Epidermal melanocyte (primary cell): ENCODE data around the gene ABR.
"Not testable (repeated sequence)": the region's sequence is repeated elsewhere in the genome, so short reads cannot be mapped to it uniquely, and the experiment has no call there.

ENCODE experiments used
- DNase-seq: peaks from one replicate; pipeline ENCODE4 v3.0.0; 2011; ENCODE audit warnings: low spot score; ENCODE audit not compliant: insufficient read length

Gene ABR

DNA sequence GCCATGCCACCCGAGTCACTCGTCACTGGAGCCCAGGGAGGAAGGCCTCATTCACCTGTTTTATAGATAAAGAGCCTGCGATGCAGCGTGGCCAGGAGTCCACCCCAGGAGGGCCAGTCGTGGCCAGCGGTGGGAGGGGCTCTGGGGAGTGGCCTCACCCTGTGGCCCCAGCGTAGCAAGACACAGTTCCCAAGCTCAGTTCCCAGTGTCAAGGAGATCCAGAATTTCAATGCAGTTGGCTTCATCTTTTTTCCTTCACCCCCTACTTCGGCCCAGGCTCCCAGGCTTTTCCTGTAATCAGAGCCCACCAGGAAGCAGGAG lies 84.0 kb downstream of the ABR start:
- no peak for DNase-seq

GRCh38 chr17:1095090-1095852 lies 84.5 kb downstream of the ABR start:
- no peak for DNase-seq

DNA sequence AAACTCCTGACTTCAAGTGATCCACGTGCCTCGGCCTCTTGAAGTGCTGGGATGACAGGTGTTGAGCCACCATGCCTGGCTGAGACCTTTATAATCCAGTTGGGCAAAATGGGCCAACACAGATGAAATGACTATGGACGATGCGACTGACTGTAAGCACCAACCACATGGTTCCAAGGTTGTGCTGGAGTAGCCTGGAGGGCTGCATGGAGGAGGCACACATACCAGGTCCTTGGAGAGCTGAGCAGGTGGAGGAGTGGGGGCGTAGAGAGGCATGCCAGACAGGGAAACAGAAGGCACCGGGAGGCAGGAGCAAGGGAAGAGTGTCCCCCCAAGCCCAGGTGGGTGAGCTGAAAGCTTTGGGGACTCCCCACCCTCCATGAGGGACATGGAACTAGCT lies 85.2 kb downstream of the ABR start:
- DNase-seq, result no peak

- no peak for DNase-seq
These were observed 87.9 kb downstream of the ABR start for GRCh38 chr17:1091900-1092299.

GRCh38 chr17:1091190-1091534 lies 88.6 kb downstream of the ABR start:
- DNase-seq, result no peak

GRCh38 chr17:1090465-1091189 lies 89.2 kb downstream of the ABR start:
- DNase-seq, result no peak

DNA sequence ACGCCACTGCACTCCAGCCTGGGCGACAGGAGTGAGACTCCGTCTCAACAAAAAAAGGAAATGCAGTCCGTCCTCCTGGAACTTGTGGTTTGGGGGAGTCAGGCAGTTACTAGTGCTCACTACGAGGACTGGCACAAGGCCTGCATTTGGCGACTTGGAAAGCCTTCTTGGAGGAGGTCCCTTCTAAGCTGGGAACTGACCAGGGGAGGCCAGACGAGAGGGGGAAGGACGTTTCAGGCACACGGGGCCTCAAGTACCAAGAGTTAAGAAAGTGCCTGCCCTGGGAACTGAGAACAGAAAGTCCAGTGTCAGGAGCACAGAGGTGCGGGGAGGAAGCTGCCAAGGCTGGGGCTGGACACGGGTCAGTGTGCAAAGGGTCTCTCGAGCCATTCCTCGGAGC lies 89.9 kb downstream of the ABR start:
- DNase-seq, result no peak

DNA sequence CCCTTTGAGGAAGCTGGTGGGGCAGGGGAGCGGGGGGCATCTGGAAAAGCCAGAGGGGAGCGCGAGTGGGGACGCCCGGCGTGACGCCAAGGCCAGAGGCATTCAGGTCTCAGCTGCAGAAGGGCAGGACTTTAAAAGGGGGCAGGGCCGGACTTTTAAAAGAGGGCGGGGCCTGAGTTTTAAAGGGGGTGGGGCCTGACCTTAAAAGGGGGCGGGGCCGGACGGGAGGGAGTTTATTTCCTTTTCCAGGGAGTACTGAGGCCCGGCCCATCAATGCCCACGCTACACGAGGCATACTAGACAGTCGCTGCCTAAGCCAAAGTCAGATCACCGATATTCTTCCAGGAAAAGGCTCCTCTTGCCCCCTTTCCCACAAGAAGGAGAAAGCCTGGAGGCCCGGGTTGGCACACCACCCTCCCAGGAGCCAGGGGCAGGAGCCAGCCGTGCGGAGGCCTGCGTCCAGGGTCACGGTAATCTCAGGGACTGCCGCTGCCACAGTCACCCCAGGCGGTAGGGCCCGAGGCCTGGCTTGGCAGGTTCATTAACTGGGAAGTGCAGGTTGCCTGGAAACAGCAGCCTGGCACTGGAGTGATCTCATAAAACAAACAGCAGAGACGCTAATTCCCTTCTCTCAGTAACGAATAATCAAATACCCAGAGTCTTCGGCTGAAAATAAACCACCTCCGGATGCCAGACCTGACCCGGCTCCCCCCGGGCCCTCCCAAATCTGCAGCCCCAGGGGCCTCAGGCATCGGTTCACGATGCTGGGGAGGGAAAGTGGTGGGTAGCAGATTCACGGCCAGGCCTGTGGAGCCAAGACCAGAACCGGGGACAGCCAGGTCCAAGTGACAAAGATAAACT lies 92.2 kb downstream of the ABR start:
- no peak for DNase-seq

GRCh38 chr17:1083451-1084187 lies 96.2 kb downstream of the ABR start:
- DNase-seq, result no peak

DNA sequence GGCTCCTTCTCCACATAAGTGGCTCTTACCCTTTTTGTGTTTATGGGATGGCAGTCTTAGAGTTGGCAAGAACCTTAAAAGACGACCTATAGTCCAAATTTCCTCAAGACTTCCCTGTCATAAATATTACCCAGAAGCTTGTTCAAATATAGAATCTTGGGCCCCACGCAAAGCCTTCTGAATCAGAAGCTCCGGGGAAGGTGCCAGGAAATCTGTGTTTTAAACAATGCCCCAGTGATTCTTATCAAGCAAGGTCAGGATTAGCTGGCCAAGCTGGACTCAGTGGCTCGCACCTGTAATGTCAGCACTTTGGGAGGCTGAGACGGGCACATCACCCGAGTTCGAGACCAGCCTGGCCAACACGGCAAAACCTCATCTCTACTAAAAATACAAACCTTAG lies 97.2 kb downstream of the ABR start:
- no peak for DNase-seq

DNA sequence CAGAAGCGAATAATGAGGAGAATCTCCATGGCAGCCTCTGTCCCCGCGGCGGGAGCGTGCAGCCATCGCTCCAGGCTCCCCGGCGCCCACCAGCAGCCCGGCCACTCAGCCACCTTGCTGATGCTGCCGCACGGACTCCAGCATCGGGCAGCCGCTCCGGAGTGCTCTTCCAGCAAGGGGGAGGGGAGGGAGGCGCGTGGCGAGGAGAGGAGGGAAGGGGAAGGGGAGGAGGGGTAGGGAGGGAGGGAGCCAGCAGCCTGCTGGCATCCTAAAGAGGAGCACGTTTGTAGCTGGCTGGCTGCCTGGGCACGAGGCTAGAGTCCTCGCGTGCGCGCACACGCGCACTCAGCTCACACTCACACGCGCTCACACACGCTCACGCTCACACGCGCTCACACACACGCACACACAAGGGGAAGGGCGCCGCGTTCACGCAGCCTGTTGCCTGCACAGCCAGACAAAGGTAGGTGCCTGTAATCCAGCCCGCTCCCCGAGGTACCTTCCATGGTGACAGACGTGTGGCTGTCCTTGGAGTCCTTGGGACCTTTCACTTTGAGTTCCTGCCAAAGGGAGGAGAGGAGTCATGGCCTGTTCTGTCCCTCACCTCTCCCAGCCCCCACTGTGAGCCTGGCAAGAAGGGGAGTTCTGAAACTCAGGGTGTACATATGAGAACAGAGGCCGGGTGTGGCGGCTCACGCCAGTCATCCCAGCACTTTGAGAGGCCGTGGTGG lies 100.8 kb downstream of the ABR start:
- DNase-seq, result no peak

DNA sequence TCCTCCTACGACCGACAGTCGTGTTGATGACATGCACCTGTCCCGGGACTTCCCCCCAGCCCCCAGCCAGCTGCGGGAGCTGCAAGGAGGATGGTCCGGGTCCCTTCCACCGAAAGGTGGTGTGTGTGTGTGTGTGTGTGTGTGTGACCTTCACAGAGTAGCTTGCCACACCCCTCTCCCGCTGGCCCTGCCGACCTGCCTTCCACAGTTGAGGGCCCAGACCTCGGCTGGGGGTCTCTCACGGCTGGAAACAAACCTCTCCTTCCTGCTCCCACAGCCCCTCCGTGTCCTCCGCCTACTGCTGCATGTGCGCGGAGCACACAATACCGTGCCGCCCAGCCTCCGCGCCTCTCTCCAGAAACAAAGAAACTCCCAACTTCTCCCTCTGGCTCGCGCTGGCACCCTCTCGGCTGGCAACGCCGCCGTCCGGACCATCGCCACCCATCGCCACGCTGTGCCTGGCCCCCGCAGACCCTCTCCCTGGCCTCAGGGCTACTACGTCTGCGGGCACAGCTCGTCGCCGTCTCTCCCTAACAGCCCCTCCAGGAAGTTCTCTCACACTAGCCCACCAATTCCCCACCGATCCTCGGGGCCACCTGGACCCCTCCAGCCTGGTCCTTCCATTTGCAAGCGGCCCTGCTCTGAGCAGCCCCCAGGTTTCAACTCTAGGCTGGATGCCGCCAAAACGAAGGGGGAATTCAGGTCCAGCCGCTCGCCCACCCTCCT lies 101.6 kb downstream of the ABR start:
- no peak for DNase-seq

DNA sequence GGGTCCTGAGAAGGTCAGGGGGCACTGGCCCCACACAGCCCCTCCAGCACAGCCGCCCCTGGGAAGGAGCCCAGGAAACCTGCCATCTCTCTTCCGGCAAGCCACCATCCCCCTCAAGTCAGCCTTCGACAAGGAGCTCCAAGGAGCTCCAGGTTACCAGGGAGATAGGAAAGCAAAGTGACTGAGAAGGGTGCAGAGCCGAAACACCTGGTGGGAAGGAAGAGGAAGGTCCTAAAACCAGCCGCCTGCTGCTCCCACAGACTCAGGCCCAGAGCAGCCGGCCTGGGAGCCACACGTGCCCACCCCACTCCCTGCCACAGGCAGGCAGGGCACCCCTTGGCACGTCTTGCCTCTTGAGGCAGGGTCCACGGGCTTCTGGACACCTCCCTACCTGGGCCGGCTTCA lies 102.2 kb downstream of the ABR start:
- DNase-seq, result no peak

- DNase-seq, result no peak
These were observed 102.8 kb downstream of the ABR start for GRCh38 chr17:1076982-1077302.

- no peak for DNase-seq
These were observed 103.3 kb downstream of the ABR start for GRCh38 chr17:1076299-1076981.

DNA sequence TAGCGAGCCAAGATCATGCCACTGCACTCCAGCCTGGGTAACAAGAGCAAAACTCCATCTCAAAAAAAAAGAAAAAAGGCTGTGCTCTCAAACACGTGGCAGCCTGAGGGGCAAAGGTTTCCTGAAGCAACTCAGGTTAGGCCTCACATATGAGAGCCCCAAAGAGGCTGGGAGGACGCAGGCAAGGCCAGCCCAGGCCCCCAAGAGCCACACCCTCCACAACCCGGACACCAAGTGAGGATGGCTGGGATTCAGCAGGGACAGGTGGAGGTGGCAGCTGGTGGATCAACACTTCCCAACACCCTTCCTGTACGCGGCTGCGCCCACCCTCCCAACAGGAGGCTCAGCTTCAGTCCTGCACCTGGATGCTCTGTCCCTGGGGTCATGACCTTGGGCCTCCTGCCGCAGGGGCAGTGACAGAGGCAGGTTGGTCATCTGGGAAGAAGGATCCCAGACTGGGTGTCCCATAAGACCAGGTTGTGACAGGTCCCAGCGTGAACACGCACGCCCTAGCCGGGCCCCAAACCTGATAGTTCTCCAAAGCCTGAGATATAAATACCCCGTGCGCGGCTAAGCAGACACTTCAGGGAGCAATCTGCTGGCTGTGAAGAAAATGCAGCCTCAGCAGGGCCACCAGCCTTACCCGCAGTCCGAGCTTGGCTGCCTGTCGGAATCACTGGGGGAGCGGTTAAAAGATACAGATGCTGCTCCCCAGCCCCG lies 104.7 kb downstream of the ABR start:
- DNase-seq, result no peak

DNA sequence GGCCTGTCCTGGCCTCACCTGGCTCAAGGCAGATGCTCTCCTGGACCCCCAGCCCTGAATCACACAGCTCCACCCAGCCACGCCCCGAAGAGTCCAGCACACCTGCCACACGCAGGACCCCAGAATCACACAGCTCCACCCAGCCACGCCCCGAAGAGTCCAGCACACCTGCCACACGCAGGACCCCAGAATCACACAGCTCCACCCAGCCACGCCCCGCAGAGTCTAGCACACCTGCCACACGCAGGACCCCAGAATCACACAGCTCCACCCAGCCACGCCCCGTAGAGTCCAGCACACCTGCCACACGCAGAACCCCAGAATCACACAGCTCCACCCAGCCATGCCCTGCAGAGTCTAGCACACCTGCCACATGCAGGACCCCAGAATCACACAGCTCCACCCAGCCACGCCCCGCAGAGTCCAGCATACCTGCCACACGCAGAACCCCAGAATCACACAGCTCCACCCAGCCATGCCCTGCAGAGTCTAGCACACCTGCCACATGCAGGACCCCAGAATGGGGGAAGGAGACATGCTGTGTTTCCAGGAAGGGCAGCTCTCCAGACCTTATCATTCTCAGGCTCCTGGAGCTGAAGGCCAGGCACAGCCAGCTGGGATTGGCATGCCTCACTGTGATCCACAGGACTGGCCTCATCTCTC lies 105.7 kb downstream of the ABR start:
- DNase-seq, result not testable (repeated sequence)

DNA sequence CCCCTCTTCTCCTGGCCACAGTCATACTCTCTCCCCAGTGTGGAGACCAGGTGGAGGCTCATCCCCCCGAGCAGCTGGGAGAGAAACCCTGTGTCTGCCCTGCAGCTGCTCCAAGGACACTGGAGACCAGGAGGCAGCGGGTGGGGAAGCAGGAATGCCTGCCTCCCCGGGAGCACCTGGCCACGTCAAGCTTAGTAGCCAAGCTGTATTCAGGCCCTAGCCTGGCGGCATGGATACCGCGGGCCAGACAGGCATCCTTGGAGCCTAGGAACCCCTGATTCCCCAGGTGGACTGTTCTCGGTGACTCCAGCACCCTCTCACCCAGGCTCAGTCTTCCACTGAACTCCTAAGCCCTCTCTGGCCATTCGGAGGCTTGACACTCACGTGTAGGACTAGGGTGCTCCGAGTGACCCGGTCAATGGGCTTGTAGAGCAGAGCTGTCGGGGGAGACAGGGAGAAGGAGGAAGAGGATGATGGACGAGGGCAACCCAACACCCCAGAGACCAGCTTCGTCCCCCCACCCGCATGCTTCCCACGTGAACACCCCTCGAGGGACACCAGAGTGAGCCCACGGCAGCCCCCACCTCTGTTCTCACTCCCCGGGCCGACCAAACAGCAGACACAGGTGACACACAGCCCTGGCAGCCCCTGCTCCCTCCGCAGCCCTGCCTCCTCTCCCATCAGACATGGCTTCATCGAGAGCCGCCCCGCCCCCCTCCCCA lies 106.4 kb downstream of the ABR start:
- no peak for DNase-seq
